Stimulated activated CD8-positive, alpha-beta memory T cell treated with anti-CD3 and anti-CD28 coated beads, Interleukin-4, amount 100 ng/mL, for 48 hours (primary cell): ENCODE measurements around the gene CGNL1.

ENCODE experiments used
- DNase-seq: peaks from one replicate; pipeline ENCODE4 v3.0.0-alpha.2; 2020

The CGNL1 gene

DNA sequence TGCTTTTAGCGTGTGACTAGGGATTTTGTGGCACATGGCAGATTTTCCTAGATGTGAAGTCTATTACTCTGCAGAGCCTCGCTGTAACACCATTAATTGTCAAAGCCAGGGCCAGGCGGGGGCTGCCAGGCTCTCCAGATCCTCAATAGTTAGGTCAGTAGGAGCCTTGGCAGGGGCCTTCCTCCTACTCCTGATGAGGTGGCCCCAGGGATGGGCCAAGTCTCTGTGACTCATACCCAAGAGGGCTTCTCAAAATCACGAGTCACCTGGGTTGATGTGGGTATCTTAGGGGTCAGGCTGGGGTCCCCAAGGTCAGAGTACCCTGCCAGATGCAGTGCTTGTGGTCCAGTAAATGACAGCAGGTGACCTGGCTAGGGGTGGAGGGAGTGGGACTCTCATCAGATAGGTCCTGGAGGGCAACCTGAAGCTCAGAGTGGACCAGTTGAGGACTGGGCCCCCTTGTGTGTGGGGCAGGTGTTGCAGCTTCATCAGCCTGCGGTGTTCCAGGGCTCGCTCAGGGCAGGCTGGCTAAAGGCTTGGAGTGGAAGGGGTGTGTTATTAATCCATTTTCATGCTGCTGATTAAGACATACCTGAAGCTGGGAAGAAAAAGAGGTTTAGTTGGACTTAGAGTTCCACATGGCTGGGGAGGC is 126.9 kb downstream of the CGNL1 start:
- no peak for DNase-seq

DNA sequence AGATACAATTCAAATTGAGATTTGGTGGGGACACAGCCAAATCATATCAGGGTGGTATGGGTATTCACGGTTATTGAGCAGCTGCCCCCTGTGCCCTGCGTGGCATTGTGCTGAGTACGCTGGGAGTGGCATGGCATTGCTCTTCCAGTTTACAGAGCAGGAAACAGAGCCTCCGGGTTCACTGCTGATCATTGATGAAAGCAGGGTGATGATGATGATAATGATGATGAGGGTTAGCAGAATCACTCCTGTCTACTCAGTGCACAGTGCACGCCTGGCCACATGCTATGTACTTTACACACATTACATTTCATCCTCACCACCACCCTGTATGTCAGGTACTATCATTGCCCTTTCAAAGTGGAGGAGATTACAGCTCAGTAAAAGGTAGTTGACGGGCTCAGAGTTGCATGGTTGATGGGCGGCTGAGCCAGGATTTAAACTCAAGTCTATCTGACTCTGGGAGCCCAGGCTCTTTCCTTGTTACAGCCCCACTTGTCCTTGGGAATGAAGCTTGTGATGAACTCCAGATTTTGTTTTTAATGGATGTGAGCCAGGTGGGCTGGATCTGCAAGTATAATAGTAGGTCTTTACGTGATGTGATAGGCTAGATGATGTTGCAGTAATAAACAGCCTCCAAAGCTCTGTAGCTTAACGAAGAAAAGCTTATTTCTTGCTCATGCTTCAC is 127.8 kb downstream of the CGNL1 start:
- DNase-seq: no peak

DNA sequence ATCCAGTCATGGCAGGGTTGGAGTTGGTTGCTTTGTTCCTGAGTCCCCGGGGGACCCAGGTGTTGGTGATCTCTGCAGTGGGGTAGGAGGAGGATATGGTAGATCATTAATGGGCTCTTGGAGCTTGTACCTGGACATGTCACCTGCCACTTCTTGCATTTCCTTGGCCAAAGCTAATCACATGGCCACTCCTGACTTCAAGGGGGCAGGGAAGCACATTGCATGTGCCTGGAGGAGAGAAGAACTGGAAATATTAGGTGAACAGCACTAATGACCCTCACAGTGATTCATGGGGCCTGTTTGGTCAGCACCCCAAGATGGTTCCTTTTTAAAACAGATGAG is 128.3 kb downstream of the CGNL1 start:
- DNase-seq: no peak

DNA sequence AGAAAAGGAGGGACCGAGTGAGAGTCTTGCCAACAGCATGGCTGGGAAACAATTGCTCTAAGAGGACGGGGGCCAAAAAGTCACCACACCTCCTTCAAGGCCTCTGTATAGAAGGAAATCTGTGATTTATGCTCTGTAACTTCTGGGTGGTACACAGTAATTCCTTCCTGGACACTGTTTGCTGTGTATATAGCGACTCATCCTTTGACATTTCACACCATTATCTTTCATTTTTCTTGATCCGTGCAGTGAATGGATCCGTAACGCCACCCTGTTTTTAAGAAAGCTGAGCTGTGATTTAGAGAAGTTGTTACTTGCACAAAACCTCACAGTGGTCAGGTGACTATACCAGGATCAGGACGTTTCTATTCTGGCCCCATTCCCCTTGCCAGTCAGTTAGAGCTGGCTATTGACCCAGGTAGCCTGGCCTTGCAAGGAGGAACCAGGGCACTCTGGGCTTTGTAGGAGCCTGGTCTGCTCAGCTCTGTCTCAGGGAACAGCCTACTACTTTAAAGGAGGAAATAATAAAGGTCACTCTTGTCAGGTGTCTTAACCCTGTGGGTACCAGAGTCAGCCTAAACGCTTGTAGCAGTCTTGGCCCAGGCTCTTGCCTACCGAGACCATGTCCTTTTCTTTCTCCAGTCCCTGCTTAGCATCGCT is 128.9 kb downstream of the CGNL1 start:
- DNase-seq: no peak

DNA sequence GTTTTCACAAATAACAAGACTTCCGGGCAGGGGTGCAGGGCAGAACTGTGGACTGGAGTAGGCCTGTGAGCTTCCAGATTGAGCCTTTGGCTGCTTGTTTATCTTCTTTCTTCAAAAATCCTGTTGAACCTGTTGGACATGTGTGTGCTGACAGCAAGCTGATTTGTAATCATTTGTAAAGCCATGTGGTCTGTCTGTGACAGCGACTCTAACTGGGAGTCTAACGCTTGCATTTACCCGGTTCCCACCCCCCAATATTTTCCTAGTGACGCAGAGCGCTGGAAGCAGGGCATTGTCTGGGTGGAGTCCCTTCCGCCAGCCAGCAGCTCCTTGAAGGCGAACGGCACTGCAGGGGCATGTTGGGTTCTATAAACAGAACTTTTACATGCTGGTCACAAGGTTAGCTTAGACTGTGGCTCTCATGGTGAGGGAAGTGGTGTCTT is 129.7 kb downstream of the CGNL1 start:
- DNase-seq: no peak

DNA sequence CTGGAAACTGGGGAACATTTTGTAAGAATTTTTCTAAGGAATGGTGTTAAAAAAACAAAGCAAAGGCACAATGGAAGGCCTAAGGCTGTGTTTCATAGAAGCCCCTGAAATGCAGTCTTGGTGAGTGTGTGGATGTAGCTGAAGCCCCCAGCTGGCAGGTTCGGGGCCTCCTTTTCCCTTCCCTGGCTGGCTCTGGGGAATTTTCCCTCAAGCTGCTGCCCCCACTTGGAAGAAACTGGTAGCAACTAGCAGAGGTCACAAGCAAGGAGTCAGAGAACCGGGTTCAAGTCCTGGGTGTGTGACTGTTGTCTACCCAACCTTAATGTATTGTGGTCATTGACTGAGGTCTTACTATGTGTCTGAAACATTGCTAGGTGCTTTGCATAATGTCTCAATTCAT is 130.1 kb downstream of the CGNL1 start:
- no peak for DNase-seq

DNA sequence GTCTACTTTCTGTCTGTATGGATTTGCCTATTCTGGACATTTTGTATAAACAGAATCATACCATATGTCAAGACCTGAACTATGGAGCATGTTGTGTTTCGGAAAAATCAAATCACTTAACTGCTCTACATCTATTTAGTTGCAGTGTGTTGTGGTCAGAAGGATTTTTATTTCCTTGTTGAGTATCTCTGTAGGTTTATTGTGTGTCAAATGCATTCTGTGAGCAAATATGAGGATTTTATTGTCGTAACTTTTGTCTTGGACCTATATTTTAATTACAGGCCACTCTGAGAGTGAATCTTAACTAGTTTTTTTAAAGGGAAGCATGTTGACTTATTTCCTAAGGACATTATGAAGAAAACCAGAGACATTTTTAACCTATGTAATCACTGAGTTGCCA is 130.8 kb downstream of the CGNL1 start:
- DNase-seq: no peak

DNA sequence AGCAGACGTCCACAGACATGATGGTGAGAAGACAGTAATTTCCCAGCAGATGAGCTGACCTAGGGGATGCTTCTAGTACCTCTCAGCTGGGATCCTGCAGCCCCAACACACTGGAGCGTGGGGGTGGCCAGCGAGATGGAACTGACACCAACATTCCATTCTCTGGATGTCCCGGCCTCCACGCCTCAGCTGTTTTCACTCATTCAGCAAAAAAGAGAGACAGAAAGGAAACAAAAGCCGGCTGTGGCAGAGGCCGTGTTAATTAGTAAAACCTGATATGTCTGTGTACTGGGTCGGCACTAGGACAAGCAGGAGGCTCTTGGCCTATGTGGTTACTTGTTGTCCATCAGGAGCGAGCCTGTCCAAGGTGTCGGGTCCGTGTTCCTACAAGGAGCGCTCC is 132.8 kb downstream of the CGNL1 start:
- no peak for DNase-seq

DNA sequence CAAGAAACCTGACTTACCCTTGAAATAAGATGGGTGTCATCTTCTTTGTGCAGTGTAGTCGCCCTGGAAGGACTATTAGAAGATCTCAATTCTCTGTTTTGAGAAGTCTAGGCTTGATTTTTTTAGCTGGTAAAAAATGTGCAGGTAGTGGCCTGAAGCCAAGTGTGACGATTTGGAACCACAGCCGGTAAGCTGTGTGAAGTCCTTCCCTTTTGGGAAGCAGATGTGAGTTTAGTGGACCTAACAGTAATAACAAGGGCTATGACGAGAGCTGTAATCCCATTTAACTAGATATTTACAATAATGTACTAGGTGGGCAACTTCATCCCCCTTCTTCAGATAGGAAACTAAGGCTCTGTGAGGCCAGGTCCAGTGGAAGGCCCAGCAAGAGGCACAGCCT is 133.7 kb downstream of the CGNL1 start:
- DNase-seq: no peak

DNA sequence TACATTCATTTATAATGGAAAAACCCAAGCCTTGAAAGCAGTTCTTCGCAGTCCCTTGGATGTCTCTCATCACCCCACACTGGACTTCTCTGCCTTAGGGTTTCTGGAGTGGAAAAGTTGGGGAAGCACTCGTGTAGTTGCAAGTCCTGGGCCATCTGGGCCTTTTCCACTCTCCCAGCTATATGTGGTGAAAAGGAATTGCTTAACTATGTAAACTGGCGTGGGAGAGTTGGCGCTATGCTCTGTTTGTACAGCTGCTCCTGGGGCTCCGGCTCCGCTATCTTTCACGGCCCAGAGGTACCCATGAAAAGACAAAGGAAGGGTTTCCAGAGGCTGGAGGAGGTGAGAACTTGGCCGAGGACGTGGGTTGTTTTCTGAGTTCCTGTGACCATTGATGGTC is 134.3 kb downstream of the CGNL1 start:
- DNase-seq: no peak

DNA sequence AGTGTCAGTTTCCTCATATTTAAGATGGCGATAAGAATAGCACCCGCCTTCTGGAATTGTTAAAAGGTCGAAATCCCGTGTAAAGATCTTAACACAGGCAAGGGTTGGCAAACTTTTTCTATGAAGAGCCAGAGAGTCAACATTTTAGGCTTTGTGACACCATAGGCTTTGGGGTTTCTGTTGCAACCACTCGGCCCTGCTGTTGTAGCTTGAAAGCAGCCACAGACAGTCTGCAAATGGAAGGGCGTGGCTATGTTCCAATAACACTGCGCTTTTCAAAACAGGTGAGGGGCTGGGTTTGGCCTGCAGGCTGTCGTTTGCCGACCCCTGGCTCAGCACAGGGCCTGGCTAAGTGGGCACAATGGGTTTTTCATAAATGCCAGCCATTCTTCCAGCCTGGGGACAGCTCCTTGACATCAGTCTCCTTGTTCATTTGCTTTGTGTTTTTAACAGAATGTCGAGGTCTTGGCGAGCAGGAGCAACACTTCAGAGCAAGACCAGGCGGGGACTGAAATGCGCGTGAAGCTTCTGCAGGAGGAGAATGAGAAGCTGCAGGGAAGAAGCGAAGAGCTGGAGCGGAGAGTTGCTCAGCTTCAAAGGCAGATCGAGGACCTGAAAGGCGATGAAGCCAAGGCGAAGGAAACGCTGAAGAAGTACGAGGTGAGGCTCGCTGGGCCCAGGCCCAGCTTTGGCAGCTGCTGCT is 140.2 kb downstream of the CGNL1 start:
- no peak for DNase-seq

DNA sequence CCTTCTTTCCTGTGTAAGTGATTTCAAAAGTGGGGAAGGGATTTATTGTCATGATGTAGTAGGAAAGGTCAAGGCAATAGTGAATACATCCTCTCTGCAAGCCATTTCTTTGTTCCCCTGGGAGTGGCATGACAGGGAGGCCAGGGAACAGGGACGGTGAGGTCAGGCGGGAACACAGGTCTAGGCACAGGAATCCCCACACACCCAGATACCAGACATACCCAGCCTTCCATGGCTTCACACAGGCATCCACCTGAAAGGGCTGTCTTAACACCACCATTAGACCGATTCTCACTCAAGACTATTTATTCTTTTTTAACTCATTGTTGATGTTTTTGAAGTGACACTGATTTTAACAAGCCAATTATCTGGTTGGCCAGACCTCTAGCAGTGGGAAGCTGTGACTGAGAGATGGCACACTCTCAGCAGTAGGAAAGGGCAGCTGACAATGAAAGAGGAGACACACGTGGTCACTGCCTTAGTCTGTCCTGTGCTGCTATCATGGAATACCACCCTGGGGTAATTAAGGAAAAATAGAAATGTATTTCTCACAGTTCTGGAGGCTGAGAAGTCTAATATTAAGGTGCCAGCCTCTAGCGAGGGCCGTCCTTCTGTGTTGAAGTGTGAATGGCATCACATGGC is 140.8 kb downstream of the CGNL1 start:
- no peak for DNase-seq

DNA sequence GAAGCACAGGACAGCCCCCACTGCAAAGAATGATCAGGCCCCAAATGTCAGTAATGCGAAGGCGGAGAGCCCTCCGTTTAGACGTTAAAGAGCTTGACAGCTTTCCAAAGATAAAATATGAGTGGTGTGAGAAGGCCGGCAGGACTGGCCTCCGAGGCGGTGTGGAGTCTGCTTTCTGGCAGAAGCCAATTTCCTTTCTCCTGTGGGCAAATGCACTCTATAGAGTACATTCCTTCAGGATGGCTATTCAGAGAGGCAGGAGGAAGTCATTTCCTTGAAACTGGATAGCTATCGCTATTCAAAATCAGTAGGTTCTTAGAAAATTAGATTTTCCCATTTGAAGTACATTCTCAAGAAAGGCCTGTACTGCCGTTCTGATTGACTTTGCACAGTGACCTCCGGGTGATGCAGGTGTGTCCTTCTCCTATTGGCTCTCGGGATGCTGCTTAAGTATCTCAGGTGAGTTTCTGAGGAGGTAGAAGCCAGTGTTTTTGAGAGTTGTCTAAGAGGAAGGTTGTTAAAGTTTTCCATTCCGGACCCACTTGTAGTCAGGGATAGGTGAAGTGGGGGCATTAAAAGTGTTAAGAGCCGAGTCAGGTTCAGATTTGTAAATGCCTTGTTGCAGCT is 142.6 kb downstream of the CGNL1 start:
- DNase-seq: no peak

DNA sequence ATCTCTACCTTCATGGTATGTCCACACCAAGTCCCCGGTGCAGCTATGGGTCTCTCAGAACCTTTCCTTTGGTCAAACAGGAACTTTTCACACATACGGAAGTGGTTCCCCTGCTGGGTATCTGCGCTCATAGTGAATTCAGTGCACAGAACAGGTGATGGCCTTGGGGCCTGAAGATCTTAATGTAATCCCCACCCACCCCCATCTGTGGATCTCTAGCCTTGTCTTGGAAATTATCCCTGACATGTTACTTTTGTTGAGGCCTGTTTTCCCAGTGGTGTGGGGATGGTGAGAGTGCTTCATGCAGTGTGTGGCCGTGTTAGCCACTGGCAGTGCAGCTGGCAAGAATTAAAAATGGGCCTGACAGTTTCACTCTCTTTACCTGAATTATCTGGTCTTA is 143.5 kb downstream of the CGNL1 start:
- no peak for DNase-seq

DNA sequence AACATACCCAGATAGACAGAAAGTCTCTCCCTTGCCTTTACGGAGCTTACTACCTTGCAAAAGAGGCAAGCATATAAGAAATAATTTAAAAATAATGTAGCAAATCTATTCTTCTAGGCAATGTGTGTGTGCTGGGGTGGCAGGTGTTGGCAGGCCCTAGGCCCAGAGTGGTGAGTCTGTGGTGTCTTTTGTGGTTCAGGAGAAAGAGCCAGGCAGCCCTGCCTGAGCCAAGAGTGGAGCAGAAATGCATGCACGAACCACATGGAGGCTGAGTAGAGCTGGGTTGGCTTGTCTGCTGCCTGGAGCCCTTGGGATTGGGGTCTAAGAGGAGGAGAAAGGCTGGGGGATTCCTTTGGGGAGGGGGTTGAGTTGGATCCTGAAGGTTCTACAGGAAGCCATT is 145.2 kb downstream of the CGNL1 start:
- no peak for DNase-seq

DNA sequence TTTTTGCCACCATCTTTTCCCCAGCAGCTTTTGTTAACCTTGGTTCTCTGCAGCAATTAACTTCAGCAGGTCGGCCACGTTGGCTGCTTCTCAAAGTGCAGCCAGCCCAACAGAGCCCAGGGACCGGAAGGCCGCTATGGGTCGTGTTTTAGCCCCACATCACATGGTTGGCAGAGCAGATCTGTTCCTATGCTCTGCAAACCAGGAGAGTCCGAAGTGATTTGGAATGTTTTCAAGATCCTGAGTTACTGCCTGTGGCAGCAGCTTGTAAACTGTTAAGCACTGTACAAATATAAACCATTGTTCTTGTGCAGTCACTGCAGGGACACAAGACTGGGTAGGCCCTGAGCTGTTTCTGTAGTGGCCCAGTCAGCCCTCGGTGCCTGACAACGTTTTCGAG is 145.8 kb downstream of the CGNL1 start:
- no peak for DNase-seq

DNA sequence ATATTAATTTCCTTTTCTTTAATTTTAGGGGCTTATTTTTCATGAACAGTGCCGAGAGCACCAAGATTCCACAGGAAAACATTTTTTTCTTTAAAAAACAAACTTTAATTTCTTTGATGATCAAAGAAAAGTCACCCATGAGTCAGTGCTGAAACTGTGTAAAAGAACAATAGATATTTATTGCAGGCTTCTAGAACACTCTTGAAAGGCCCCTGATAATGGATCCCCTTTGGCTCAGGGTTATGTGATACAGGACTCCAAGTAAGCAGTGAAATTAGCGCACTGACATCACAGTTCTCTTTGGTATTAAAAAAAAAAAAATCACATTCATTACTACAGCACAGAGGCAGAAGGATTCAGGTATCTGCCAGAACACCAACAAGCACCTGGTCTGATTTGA is 149.3 kb downstream of the CGNL1 start:
- no peak for DNase-seq

DNA sequence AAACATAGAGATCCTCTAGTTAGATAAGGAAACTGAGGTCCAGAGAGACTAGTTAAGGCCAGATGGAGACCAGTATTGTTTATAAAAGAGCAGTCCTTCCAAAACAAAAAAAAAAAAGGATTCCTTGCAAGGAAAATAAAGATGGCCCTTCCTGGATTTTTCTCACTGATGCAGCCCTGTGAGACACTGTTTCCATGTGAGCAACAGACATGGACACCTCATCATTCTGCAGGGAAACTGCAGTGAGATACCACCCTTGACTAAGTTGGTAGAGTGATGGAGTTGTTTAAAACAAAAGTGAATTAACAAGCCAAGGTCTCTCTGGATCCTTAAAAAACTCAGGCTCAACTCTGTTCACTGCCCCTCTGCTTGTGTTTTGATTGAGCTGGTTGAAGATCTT is 149.8 kb downstream of the CGNL1 start:
- no peak for DNase-seq

DNA sequence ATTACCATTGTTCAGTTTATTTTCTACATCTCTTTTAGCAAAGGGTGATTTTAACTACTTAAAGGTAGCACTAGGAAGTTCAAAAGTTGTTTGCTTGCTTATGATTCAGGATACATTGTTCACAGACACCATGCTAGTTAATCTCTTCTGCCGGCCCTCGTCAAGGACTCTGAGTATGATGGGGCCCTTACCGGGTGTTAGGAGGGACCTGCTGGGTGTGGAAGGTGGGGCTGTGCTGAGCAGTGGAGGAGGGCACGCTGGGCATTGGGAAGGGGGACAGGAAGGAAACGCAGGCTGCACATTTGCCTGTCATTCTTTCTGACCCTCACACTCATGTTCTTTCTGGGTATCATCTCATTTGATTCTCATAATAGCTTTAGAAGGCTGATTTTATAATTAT is 150.3 kb downstream of the CGNL1 start:
- DNase-seq: no peak

DNA sequence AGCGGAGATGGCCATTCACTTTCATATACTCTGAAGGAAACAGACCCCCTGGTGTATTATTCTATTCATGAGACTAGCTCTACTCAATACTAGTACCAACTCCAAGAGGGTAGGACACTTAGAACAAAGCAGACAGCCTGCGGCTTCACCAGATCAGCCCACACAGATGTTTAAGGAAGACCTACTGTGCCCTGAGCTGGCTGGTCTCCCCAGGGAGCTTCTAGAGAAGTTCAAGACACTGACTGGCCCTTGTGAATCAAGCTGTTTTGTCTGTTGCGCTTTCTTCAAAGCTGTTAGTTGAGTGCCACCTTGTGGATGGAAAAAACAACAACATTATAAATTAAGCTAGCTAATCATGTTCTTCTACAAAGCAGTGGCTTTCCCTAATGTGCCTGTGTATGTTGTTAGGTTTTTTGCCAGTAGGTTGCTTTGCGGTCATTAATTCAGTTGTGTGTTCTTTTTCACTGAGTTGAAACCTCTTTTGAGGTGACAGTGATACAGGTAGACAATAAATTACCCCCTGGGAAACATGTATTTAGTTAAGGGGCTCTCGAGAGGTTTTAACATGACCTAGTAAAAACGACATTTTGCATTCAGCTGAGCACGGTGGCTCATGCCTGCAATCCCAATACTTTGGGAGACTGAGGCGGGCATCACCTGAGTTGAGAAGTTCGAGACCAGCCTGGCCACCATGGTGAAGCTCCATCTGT is 151.2 kb downstream of the CGNL1 start:
- no peak for DNase-seq

DNA sequence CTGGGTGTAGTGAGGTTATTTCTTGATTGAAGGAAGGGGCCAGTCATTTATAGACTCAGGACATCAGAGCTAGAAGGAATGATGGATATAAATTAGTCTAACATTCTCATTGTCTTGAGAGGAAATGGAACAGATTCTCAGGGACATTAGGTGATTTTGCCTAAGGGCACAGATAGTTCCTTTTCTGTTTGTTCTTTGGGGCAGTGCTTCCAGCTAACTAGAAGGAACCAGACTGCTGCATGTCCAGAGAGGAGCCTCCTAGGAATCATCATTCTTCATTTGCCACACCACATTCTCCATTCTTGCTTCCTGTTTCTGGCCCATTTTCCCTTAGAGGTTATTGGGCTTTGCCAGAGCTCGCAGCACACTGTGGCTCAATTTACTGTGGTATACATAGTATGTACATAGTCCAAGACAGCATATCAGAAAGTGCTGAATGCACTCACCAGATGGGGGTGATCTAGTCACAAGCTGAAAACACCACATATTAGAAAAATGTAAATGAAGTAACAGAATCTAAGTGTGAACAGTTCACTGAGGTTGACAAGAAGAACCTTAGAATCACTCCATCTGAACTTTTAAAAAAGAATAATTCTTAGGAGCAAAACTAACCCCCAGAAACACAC is 152.7 kb downstream of the CGNL1 start:
- no peak for DNase-seq

DNA sequence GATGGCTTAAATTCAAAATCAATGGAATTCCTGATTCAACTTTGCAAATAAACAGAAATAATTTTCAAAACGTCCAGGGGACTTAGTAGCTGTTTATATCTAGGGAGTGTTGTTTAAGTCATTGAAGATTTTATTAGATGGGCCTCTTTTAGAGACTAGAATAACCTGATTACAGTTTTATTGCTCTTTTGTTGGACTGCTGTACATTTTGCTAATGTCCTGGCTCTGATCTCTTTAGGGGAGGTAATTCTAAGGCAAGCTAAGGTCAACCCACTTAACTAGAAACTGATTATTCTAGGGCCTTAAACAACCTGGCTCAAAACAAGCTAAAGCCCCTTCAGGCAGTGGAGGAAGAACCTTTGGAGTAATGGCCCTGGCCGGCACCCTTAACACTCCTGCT is 153.4 kb downstream of the CGNL1 start:
- DNase-seq: no peak
